ENCODE measurements around the gene PHYKPL. TPM values are rescaled to one million over a fixed set of nuclear protein-coding genes. Genes with fewer than 3 reads are reported as not detected.

Gene PHYKPL
- total RNA-seq, 1 donor from 2014 or later = 70.2 TPM

GRCh38 chr5:178246624-178247279, 14.2 kb upstream of the PHYKPL start:
- Mint-ChIP-seq H3K27me3 (ENCODE audit: unreplicated experiment) (no peaks in the 10 kb centered on the region), H3K27ac (ENCODE audit: unreplicated experiment) (no peak overlapping the region), H3K36me3 (ENCODE audit: unreplicated experiment) (no peaks in the 10 kb centered on the region)

DNA sequence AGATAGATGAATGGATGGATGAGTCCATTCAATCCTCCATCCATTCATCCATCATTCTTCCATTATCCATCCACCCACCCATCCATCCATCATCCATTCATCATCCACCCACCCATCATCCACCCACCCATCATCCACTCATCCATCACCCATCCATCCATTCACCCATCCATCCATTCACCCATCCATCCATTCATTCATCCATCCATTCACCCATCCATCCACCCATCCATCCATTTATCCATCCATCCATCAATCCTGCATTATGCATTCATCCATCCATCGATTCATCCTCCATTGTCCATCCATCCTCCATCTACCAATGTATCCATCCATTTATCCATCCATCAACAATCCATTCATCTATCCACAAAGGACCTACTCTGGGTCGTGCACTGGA, 12.8 kb upstream of the PHYKPL start:
- Mint-ChIP-seq H3K4me3 (ENCODE audit: unreplicated experiment) (no peak overlapping the region), H3K27me3 (ENCODE audit: unreplicated experiment) (no peaks in the 10 kb centered on the region), H3K36me3 (ENCODE audit: unreplicated experiment) (no peaks in the 10 kb centered on the region), H3K27ac (ENCODE audit: unreplicated experiment) (no peak overlapping the region), H3K4me1 (ENCODE audit: unreplicated experiment) (no peaks in the 10 kb centered on the region), H3K9me3 (ENCODE audit: unreplicated experiment) (no peaks in the 10 kb centered on the region)
- TF ChIP-seq, protein P1, sequence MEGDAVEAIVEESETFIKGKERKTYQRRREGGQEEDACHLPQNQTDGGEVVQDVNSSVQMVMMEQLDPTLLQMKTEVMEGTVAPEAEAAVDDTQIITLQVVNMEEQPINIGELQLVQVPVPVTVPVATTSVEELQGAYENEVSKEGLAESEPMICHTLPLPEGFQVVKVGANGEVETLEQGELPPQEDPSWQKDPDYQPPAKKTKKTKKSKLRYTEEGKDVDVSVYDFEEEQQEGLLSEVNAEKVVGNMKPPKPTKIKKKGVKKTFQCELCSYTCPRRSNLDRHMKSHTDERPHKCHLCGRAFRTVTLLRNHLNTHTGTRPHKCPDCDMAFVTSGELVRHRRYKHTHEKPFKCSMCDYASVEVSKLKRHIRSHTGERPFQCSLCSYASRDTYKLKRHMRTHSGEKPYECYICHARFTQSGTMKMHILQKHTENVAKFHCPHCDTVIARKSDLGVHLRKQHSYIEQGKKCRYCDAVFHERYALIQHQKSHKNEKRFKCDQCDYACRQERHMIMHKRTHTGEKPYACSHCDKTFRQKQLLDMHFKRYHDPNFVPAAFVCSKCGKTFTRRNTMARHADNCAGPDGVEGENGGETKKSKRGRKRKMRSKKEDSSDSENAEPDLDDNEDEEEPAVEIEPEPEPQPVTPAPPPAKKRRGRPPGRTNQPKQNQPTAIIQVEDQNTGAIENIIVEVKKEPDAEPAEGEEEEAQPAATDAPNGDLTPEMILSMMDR (IDR thresholded peaks at IDR 0.05) = no peak
- no peak for DNase-seq (ENCODE audit: extremely low spot score, unreplicated experiment)

More at GRCh38 chr5:178246624-178247279, 14.2 kb upstream of the PHYKPL start:
- Mint-ChIP-seq H3K4me3 (ENCODE audit: unreplicated experiment) (no peak overlapping the region), H3K9me3 (ENCODE audit: unreplicated experiment) (no peaks in the 10 kb centered on the region), H3K4me1 (ENCODE audit: unreplicated experiment) (no peaks in the 10 kb centered on the region)
- TF ChIP-seq, protein P1 (IDR thresholded peaks at IDR 0.05) = no peak
- no peak for DNase-seq (ENCODE audit: extremely low spot score, unreplicated experiment)

- Mint-ChIP-seq H3K27me3 (ENCODE audit: unreplicated experiment) (no peaks in the 10 kb centered on the region), H3K4me1 (ENCODE audit: unreplicated experiment) (no peaks in the 10 kb centered on the region), H3K4me3 (ENCODE audit: unreplicated experiment) (no peak overlapping the region), H3K27ac (ENCODE audit: unreplicated experiment) (no peak overlapping the region), H3K9me3 (ENCODE audit: unreplicated experiment) (no peaks in the 10 kb centered on the region), H3K36me3 (ENCODE audit: unreplicated experiment) (no peaks in the 10 kb centered on the region)
- TF ChIP-seq, protein P1 (IDR thresholded peaks at IDR 0.05) = no peak
- no peak for DNase-seq (ENCODE audit: extremely low spot score, unreplicated experiment)
These were observed 12.0 kb upstream of the PHYKPL start for GRCh38 chr5:178244576-178244975.

- Mint-ChIP-seq H3K27ac (ENCODE audit: unreplicated experiment) (no peak overlapping the region), H3K4me1 (ENCODE audit: unreplicated experiment) (peaks cover 3% of the 10 kb centered on the region)
- no peak for DNase-seq (ENCODE audit: extremely low spot score, unreplicated experiment)
These were observed 9.8 kb upstream of the PHYKPL start for GRCh38 chr5:178242416-178242815.

DNA sequence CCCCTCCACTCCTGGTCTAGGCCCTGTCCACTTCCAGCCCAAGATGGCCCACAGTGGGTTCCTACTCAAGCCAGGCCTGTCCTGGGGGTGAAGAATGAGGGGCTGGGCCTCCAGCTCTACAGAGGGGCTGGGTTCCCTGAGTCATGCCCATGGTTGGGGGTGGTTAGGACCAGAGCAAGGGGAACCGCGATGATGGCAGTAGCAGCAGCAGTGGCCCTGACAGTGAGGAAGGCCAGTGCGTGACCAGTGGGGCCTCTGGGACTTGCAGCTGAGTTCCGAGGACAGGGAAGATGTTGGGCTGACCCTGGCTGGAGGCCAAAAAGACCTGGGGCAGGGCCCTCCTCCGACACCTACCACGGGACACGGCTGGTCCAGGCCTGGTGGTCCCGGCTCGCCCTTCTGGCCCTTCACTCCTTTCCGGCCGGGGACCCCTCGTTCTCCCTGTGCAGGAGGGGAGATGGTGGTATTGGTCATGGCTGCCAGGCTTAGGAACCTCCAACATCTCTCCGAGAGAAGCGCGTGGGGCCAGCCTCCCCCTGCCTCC, 9.2 kb upstream of the PHYKPL start:
- H3K27me3 Mint-ChIP-seq (ENCODE audit: unreplicated experiment) = no peaks in the 10 kb centered on the region
- no peaks in the 10 kb centered on the region for H3K36me3 Mint-ChIP-seq (ENCODE audit: unreplicated experiment)
- H3K4me1 Mint-ChIP-seq (ENCODE audit: unreplicated experiment) = peaks cover 5% of the 10 kb centered on the region
- no peak for DNase-seq (ENCODE audit: extremely low spot score, unreplicated experiment)
- TF ChIP-seq, protein P1 (IDR thresholded peaks at IDR 0.05) = no peak
- no peaks in the 10 kb centered on the region for H3K9me3 Mint-ChIP-seq (ENCODE audit: unreplicated experiment)
- no peak overlapping the region for H3K27ac Mint-ChIP-seq (ENCODE audit: unreplicated experiment)
- no peak overlapping the region for H3K4me3 Mint-ChIP-seq (ENCODE audit: unreplicated experiment)

More at GRCh38 chr5:178242416-178242815, 9.8 kb upstream of the PHYKPL start:
- no peaks in the 10 kb centered on the region for H3K36me3 Mint-ChIP-seq (ENCODE audit: unreplicated experiment)
- TF ChIP-seq, protein P1 (IDR thresholded peaks at IDR 0.05) = no peak
- no peak overlapping the region for H3K4me3 Mint-ChIP-seq (ENCODE audit: unreplicated experiment)
- H3K27me3 Mint-ChIP-seq (ENCODE audit: unreplicated experiment) = no peaks in the 10 kb centered on the region
- no peaks in the 10 kb centered on the region for H3K9me3 Mint-ChIP-seq (ENCODE audit: unreplicated experiment)

Data from osteocyte (in vitro differentiated cells).